GM13976 (cell line): ENCODE data around the gene HLA-A.
"Not testable (repeated sequence)": the region's sequence is repeated elsewhere in the genome, so short reads cannot be mapped to it uniquely, and the experiment has no call there.

Experiments
- DNase-seq: peaks from one replicate; pipeline ENCODE4 v3.0.0; 2012; ENCODE audit warnings: low spot score
- CTCF ChIP-seq: IDR thresholded peaks from 2 replicates; pipeline ENCODE4 v1.5.1; 2012; ENCODE audit warnings: borderline replicate concordance, mild to moderate bottlenecking; ENCODE audit not compliant: insufficient read depth; ENCODE audit errors: extremely low read depth, missing control alignments, control extremely low read depth
- in situ Hi-C: fragments of 300-500 bp; cut with MboI; formaldehyde crosslinking; loops from one replicate; pipeline ENCODE4 v1.12.0; 2022; ENCODE audit warnings: low sequenced_read_pairs, mixed read lengths, inconsistent platforms; ENCODE audit not compliant: unreplicated experiment

Gene HLA-A

GRCh38 chr6:29974901-29975560, 32.7 kb downstream of the HLA-A start:
- TF ChIP-seq CTCF, result no peak
- in situ Hi-C loops, result no loop called here
- DNase-seq, result peak; percentile 37

- DNase-seq, result peak; percentile 29
- in situ Hi-C loops, result no loop called here
- TF ChIP-seq CTCF, result no peak
Observed at GRCh38 chr6:29975561-29975907, 33.2 kb downstream of the HLA-A start.

- TF ChIP-seq CTCF, result no peak
- DNase-seq, result no peak
- in situ Hi-C loops, result no loop called here
Observed at GRCh38 chr6:29976253-29976587, 33.9 kb downstream of the HLA-A start.

GRCh38 chr6:29976588-29977424, 34.5 kb downstream of the HLA-A start:
- TF ChIP-seq CTCF, result peak; percentile 39
- in situ Hi-C loops, result no loop called here
- peak; percentile 81 for DNase-seq

GRCh38 chr6:29977425-29977727, 35.0 kb downstream of the HLA-A start:
- no peak for TF ChIP-seq CTCF
- in situ Hi-C loops, result no loop called here
- DNase-seq, result no peak

GRCh38 chr6:29980013-29980412, 37.7 kb downstream of the HLA-A start:
- in situ Hi-C loops, DNase-seq: not testable (repeated sequence)

- in situ Hi-C loops, result no loop called here
- no peak for TF ChIP-seq CTCF
- no peak for DNase-seq
Observed at GRCh38 chr6:29980511-29980910, 38.2 kb downstream of the HLA-A start.
